ENCODE measurements around the gene BANP. TPM values are rescaled to one million over a fixed set of nuclear protein-coding genes. Genes with fewer than 3 reads are reported as not detected.
"Not testable (repeated sequence)": the region's sequence is repeated elsewhere in the genome, so short reads cannot be mapped to it uniquely, and the experiment has no call there.

BANP gene
- total RNA-seq, 1 donor from 2014 or later: 23.3 TPM

- not testable (repeated sequence) for DNase-seq
Observed at GRCh38 chr16:88016386-88016785, 65.2 kb downstream of the BANP start.

DNA sequence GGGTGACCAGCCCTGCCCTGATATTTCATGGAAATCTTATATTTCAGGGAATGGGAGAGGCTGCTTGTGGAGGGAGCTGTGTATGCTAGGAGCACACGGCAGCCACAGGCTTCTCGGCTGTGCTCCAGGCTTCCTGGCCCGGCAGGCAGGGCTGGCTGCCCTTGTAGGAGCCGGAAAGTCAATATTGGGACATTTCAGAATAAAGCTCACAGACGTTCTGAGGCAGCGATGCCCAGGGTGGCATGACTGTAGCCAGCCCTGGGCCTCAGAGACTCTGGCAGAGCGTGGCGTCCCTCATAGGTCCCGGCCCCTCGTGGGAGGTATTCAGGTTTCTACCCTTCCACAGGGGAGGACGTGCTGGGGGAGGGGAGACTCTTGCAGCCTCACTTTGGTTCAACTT, 65.7 kb downstream of the BANP start:
- DNase-seq: no peak

- DNase-seq: no peak
Observed at GRCh38 chr16:88017587-88018101, 66.4 kb downstream of the BANP start.

DNA sequence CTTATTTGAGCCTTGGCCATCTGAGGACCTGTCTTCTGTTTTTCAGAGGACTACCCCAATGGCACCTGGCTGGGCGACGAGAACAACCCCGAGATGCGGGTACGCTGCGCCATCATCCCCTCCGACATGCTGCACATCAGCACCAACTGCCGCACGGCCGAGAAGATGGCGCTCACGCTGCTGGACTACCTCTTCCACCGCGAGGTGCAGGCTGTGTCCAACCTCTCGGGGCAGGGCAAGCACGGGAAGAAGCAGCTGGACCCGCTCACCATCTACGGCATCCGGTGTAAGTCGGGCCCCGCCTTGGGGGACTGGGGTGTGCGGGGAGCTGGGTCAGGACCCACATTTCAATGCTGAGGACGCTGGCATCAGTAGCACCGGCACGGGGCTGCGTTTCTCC, 67.1 kb downstream of the BANP start:
- DNase-seq: not testable (repeated sequence)

GRCh38 chr16:88019041-88019820, 68.0 kb downstream of the BANP start:
- DNase-seq: not testable (repeated sequence)

- DNase-seq: no peak
Observed at GRCh38 chr16:88019821-88020515, 68.7 kb downstream of the BANP start.

- no peak for DNase-seq
Observed at GRCh38 chr16:88020516-88020885, 69.3 kb downstream of the BANP start.

GRCh38 chr16:88021041-88021970, 70.1 kb downstream of the BANP start:
- DNase-seq: not testable (repeated sequence)

- no peak for DNase-seq
Observed at GRCh38 chr16:88022076-88023042, 71.1 kb downstream of the BANP start.

GRCh38 chr16:88023366-88023765, 72.1 kb downstream of the BANP start:
- no peak for DNase-seq

DNA sequence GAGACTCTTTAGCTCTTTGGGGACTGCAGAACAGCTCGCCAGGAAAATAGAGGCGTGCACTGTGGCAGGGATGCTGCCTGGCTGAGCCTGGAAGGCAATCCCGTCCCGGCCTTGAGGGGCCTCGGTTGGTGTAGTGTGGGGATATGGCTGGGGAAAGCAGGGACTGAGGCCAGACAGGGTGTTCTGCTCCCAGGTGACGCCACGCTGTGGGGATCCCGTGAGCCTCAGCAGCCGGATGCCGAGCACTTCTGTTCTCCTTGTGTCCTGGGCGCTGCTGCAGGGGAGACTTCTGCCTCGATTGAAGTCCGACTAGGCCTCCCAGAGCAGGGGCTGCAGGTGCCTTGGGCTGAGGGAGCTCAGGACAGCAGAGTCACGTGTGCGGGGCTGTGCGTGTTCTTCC, 72.6 kb downstream of the BANP start:
- DNase-seq: no peak

- DNase-seq: not testable (repeated sequence)
Observed at GRCh38 chr16:88024491-88025085, 73.4 kb downstream of the BANP start.

GRCh38 chr16:88025086-88025492, 73.9 kb downstream of the BANP start:
- not testable (repeated sequence) for DNase-seq

- not testable (repeated sequence) for DNase-seq
Observed at GRCh38 chr16:88025828-88026555, 74.8 kb downstream of the BANP start.

DNA sequence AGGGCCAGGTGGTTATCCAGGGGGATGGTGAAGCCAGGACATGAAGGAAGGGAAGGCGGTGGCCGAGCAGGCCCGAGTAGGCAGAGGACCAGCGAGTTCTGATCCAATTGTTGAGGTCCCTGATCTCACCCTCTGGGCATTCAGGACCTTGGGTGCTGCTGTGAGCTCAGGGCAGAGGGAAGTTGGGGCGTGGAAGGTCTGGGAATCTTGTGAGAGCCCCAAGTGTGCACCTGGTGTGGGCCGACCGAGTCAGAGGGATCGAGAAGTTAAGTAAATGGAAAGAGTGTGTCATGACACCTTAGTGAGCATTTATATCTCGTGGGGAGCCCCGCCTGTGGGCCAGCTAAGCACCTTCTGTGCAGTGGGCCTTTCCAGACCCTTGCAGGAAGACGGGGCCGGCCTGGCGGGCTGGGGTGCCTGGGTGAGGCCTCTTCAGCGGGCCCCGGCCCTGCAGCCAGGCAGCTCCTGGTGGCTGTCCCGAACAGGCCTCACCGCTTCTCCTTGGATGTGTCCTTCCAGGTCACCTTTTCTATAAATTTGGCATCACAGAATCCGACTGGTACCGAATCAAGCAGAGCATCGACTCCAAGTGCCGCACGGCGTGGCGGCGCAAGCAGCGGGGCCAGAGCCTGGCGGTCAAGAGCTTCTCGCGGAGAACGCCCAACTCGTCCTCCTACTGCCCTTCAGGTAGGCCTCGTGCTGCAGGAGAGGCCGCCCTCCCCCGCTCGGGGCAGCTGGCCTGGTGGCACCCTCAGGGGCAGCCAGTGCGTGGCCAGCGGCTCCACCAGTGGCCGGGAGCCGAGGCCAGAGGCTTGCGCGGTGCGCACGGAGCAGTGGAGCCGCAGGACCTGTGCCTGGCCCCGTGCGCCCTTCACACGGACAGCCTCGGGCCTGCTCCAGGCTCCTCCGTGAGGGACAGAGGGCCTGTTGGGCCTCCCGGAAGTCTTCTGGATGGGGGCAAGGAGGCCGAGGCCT, 76.0 kb downstream of the BANP start:
- no peak for DNase-seq

DNA sequence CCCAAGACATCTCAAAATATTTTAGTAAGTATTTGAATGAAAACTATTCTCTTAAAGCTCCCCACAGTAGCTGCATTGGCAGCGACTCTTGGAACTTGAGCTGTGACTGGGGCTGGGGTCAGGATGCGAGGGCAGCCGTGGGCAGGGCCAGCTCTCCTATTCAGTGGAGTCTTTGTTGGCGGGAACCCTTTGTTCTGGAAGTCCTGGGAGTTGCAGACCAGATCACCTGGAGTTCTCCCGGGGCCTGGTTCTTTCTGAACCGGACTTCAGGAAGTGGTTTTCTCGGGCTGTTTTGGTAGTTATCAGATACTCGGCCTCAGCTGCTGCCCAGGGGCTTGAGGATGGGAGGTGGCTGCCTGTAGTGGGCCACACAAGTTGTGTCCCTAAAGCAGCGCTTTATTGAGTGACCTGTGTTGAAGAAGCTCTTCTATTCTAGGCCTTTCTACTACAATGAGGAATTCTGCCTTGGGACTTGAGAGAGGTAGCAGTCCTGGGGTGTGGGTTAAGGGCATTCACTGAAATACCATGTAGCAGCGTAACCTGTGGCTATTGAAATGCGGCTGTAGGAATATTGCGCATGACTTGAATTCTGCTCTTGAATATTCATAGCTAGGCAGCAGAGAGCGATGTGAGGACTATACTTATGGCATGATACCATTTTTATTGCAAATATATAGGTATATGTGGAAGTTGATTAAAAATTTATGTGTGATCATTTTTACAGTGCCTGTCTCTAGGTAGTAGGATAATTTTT, 77.1 kb downstream of the BANP start:
- DNase-seq: not testable (repeated sequence)

DNA sequence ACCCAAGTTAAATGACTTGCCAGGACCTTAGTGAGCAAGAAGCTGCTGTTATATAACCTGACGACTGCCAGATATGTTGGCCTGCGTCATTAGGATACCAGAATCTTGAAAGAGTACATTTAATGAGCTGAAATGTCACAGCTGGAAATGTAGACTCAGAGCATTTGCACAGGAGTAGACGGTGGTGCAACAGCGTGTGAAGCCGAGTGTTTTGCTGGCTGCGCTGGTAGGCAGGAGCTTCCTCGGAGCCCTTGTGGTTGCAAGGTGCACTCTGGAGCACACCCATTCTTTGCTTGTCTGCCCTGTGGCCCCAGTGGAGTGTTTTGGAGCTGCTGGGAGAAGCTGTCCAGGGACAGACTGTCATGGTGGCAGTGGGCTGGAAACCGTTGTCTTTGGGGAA, 79.3 kb downstream of the BANP start:
- DNase-seq: no peak

DNA sequence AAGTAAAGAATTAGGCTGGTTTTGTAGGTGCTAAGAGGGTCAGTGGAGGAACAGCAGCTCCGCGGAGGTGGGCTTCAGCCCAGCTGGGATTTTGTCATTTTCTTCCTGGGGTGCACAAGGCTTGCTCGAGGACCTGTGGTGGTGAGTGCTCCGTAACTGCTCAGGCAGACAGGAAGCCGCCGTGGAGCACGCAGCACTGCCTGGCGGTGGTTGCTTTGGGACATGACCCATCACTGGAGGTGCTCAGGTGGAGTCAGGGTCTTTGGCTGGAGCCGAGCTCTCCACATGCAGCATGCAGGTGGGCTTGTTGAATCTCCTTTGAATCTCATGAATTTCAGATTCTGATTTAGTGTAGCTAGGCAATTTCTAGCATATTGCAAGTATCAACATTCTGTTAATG, 79.7 kb downstream of the BANP start:
- not testable (repeated sequence) for DNase-seq
